ENCODE data around the gene TUBB4B.

GRCh38 chr9:137198902-137199283 is 42.2 kb upstream of the TUBB4B start:
- no peak for TF ChIP-seq CTCF (IDR thresholded peaks at IDR 0.05)
- no peak for TF ChIP-seq TCF12 (IDR thresholded peaks at IDR 0.05)
- no peak for TF ChIP-seq ELF1 (IDR thresholded peaks at IDR 0.05)
- TF ChIP-seq TAF1 (IDR thresholded peaks at IDR 0.05; ENCODE audit: borderline replicate concordance, low read depth, low read length), result no peak
- no peak for TF ChIP-seq FOXM1 (IDR thresholded peaks at IDR 0.05; ENCODE audit: low read depth)
- TF ChIP-seq MAX (IDR thresholded peaks at IDR 0.05; ENCODE audit: low read depth), result no peak
- TF ChIP-seq USF1 (IDR thresholded peaks at IDR 0.05; ENCODE audit: borderline replicate concordance, low read depth), result no peak
- no peak for TF ChIP-seq SMC3 (IDR thresholded peaks at IDR 0.05; ENCODE audit: low read depth, low read length)
- no peak for TF ChIP-seq RCOR1 (IDR thresholded peaks at IDR 0.05; ENCODE audit: low read length)
- TF ChIP-seq CHD2 (IDR thresholded peaks at IDR 0.05; ENCODE audit: low read length, partially characterized antibody), result no peak
- TF ChIP-seq REST (IDR thresholded peaks at IDR 0.05; ENCODE audit: low read depth, low read length), result no peak
- no peak for TF ChIP-seq JUND (IDR thresholded peaks at IDR 0.05)
- TF ChIP-seq POLR2AphosphoS5 (IDR thresholded peaks at IDR 0.05; ENCODE audit: low read depth, low read length), result no peak

Measured in SK-N-SH (cell line).